ENCODE data around the gene DNAH9. TPM values are rescaled to one million over a fixed set of nuclear protein-coding genes. Genes with fewer than 3 reads are reported as not detected.

The DNAH9 gene
- total RNA-seq, 1 donor from 2014 or later = 2.2 TPM

DNA sequence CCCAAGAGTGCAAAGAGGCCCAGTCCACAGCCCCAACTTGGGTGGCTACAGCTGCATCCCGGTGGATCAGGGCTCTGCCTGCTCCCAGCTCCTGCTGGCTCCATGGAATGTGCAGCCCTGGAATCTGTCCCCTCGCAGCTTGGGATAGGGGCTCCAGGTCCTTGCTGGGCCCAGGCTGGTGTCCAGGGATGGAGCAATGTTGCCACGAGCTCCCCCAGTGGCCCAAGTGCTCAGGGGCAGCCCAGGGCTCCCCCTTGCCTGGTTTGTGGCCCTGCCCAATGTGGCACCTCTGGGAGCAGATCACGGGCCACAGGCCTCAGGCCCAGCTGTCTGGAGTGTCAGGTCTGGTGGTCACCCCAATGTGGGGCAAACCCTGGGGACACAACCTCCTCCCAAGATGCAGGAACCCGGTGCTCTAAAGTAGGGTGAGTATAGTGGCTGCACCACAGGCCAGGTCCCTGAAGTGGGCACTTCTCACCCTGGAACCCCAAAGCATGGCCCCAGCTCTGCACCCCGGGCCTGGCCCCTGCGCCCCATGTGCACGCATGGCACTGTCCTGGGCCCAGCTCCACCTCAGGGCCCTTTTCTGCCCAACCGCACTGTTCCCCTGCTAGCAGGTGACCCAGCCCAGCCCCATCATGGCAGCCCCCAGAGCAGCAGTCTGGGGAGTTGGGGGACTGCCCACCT is 14.8 kb upstream of the DNAH9 start:
- no peak for DNase-seq (ENCODE audit: low spot score)

DNA sequence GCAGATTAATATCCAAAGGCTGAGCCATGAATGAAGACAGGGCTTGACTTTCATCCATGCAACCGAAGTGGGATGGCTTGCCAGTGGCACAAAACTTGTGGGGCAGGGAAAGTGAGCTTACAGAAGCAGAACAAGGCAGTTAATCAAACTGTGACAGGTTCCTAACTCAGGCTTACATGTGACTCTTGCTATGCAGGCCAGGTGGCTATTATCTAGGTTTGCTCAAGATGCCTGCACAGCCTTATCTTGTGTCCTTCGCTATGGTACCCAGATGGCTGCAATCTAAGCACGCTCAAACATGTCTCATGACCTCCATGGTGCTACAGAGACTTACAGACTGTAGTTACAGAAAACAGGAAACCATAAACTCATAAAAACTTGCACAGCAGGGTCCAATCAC is 8.6 kb upstream of the DNAH9 start:
- DNase-seq (ENCODE audit: low spot score) = no peak

GRCh38 chr17:11601661-11602060 is 3.4 kb downstream of the DNAH9 start:
- no peak for DNase-seq (ENCODE audit: low spot score)

GRCh38 chr17:11608396-11608795 is 10.1 kb downstream of the DNAH9 start:
- DNase-seq (ENCODE audit: low spot score) = no peak

GRCh38 chr17:11610999-11611566 is 12.8 kb downstream of the DNAH9 start:
- DNase-seq (ENCODE audit: low spot score) = no peak

GRCh38 chr17:11612956-11613355 is 14.7 kb downstream of the DNAH9 start:
- DNase-seq (ENCODE audit: low spot score) = no peak

- no peak for DNase-seq (ENCODE audit: low spot score)
These were observed 20.7 kb downstream of the DNAH9 start for GRCh38 chr17:11618861-11619566.

GRCh38 chr17:11622492-11622891 is 24.2 kb downstream of the DNAH9 start:
- no peak for DNase-seq (ENCODE audit: low spot score)

- DNase-seq (ENCODE audit: low spot score) = no peak
These were observed 26.7 kb downstream of the DNAH9 start for GRCh38 chr17:11624976-11625375.

DNA sequence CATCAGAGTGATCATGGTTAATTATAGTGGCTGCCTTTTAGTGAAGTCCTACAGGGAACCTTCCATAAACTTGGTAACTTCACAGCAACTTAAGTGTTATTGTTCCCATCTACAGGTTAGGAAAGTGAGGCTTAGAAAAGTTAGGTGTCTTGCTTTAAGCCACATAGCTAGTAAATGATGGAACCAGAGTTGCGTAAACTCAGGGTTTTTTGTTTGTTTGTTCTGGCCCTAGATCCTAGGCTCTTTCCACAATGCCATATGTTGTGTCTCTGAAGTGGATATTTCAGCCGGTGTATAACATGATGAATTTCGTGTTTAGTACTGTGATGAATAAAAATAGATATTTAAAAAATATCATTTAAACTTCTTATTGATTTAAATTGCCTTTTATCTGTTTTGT is 27.6 kb downstream of the DNAH9 start:
- DNase-seq (ENCODE audit: low spot score) = no peak

DNA sequence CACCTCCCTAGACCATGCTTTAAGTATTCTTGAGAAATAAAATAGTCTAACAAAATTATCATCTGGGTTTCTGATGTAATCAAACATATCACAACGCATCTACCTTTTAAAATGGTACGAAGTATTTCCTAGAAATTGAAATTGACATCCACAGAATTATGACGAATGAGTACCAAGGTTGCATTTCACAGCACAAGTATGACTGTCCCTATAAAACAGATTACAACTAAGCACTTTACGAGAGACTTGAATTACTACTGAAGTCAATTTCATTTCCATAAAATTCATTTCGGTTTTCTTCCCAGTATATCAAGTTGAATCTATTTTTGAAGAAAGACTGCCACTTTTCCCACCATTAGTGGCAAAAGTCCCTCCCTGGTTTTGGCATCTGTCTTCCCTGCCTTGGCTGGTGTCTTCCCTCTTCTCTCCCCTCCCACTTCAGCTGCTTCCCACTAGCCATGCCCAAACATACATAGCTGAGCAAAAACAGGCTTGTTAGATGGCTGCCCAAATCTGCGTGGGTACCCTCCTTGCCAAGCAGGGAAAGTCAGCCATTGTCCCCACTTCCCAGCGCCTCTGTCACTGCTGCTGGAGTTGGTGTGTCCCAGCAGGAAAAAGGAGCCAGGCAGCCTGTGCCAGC is 29.2 kb downstream of the DNAH9 start:
- no peak for DNase-seq (ENCODE audit: low spot score)

GRCh38 chr17:11628374-11628773 is 30.1 kb downstream of the DNAH9 start:
- no peak for DNase-seq (ENCODE audit: low spot score)

- DNase-seq (ENCODE audit: low spot score) = no peak
These were observed 30.6 kb downstream of the DNAH9 start for GRCh38 chr17:11628831-11629230.

DNA sequence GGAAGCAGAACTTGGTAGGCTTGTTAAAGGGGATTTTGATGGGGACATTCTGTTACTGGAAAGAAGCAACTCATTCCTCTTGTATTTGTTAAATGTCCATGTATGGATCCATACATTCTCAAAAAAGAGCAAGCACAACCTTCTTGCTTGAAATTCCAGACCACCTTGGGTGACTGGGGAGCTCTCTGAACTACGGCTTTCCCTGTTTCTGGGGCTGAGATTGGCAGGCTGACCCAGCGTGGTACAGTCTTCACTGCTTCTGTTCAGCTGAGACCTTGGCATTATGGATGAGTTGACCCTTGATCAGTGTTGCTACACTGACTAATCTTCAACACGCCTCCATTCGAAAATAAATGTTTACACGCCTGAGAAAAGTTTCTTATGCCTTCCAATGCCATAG is 38.5 kb downstream of the DNAH9 start:
- no peak for DNase-seq (ENCODE audit: low spot score)

DNA sequence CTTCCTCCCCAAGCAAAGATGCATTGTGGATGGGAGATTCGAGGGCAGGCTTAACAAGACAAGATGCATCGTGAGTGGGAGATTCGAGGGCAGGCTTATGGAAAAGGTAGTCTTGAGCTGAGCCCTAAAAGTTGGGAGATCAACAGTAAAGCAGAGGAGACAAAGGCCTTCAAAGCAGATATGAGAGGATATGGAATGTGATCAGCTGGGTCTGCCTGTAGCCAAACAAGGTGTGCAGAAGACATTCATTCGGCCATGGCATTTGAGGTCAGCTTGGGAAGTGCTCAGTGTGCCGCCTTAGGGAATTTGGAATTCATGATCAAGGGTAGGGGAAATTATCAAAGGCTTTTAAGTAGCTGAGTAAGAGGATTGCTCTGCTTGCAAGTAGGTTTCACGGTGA is 39.5 kb downstream of the DNAH9 start:
- no peak for DNase-seq (ENCODE audit: low spot score)

DNA sequence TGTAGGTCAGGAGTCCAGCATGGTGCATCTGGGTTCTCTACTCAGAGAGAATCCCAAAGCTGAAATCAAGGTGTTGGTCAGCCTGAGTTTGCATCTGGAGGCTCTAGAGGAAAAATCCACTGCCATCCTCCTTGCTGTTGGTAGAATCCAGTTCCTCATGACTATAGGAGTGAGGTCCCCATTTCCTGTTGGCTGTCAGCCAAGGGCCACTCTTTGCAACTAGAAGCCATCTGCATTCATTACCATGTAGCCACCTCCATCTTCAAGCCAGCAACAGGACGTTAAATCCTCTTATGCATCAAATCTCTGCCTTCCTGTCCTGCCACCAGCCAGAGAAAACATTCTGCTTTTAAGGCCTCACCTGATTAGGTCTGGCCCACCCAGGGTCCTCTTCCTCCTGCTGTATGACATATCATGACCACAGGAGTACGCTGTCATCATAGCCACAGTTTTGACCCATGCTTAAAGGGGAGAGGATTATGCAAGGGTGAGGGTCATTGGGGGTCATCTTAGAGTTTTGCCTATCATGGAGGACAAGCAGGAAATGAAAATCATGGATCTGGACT is 40.5 kb downstream of the DNAH9 start:
- DNase-seq (ENCODE audit: low spot score) = no peak

DNA sequence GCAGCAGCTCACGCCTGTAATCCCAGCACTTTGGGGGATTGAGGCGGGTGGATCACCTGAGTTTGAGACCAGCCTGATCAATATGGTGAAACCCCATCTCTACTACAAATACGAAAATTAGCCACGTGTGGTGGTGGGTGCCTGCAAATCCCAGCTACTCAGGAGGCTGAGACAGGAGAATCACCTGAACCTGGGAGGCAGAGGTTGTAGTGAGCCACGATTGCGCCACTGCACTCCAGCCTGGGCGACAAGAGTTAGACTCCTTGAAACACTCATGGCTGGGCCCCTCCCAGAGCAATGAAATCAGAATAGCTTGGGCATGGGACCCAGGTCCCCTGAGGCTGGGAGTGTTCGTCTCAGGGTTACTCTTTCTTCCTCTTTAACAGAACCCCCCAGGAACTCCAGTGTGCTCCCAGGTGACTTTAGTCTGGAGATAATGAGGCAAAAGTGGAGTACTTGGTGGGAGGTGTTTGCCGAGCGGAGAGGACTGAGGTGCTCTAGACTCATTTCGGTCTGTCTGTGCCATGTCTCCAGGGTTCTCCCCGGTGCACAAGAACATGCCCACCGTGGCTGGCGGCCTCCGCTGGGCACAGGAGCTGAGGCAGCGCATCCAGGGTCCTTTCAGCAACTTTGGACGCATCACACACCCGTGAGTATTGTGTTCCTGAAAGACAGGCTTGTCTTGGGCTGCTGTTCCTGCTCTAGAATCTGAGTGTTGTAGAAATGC is 41.6 kb downstream of the DNAH9 start:
- no peak for DNase-seq (ENCODE audit: low spot score)

DNA sequence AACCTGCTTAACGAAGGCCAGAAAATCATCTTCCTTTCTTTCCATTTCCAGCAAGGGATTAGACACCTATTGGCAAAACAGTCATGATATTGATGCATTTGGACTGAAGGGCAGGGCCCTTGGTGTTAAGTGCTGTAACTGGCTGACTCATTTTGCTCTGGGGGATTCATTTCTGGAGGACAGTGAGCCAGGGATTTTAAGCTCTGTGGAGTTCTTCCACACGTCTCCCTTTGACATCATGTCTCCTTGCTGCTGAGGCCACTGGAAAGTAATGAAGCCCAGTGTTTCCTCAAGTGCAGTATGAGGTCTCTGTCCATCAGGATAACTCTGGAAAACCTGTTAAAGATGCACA is 42.2 kb downstream of the DNAH9 start:
- DNase-seq (ENCODE audit: low spot score) = no peak

DNA sequence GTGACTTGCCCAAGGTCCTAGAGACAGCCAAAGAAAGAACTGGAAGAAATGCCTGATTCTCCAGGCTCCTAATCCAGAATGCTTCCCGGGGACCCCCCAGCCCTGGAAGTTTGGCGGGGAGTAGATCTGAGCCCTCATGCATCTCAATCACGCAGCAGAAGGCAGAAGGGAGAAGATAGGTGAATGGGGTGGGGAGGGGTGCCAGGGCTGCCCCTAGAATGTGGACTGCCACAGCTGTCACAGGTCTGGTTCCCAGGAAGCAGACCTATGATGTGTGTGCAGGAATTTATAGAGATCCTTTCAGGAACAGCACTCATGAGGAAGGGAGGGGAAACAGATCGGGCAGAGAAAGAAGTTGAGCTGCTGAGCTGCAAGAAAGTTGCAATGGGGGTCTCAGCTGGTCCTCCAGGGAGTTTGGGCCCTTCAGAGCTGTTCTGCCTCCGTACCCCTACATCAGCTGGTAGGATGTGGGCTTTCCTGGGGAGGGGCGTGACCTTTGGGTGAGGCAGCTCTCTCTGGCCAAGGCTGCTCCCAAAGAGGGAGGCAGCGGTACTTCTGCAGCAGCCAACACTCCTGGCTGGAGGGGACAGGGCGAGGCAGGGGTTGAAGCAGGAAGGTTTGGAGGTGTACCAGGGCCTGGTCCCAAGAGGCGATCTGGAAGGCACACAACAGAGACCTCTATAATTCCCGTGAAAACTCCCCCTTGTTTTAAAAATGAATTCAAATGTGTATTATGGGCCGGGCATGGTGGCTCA is 43.4 kb downstream of the DNAH9 start:
- DNase-seq (ENCODE audit: low spot score) = no peak

GRCh38 chr17:11642655-11643054 is 44.4 kb downstream of the DNAH9 start:
- no peak for DNase-seq (ENCODE audit: low spot score)

- DNase-seq (ENCODE audit: low spot score) = no peak
These were observed 45.6 kb downstream of the DNAH9 start for GRCh38 chr17:11643851-11644250.
